NCI-H82 treated with DMSO at 0.1 percent for 48 hours (cell line): Measurements from ENCODE around the gene NDUFB5.
A peak's percentile ranks its signal among the peaks of the same experiment; 100 is the strongest.

Experiments
- DNase-seq: peaks from one replicate; lab custom pipeline; 2025; ENCODE audit not compliant: unreplicated experiment; lab: John Stamatoyannopoulos, UW

The NDUFB5 gene

GRCh38 chr3:179604321-179605078 is at the start of gene NDUFB5, which contains the start of gene MRPL47:
Gene NDUFB5, plus strand, starts transcription at chr3:179604794. Its CDS starts 22 bp downstream, at chr3:179604816.
Gene MRPL47, minus strand, starts transcription at chr3:179604638. Its CDS starts 14 bp downstream, at chr3:179604624.
- peak; percentile 95 for DNase-seq

DNA sequence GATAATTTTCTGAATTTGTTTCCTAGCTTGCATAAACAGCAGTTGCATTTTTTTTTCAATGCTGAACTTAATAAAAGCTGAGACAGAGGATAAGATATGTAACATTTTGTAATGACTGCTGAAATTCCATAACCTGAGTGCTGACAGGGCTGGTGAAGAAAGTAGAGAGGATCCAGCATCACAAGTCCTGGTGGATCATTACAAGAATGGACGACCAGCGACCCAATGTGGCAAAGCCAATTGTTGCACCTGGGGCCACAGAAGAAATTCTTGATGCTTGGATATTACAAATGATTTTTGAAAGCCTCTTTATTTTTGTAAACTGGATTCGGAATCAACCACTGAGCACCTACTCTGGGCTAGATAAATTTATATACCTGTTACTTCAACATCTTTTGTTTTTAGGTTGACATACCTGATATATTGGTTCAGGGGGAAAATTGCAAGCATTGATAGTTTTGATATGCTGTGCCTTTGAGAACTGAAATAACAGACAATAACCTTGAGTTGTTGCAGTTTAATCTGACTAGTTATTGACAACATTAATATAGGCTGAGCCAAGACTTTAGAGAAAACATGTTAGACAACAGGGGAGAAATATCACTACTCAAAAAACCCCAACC is 45.7 kb upstream of the NDUFB5 start:
- DNase-seq = peak; percentile 28

- DNase-seq = no peak
These were observed 43.8 kb upstream of the NDUFB5 start for GRCh38 chr3:179560791-179561190.

DNA sequence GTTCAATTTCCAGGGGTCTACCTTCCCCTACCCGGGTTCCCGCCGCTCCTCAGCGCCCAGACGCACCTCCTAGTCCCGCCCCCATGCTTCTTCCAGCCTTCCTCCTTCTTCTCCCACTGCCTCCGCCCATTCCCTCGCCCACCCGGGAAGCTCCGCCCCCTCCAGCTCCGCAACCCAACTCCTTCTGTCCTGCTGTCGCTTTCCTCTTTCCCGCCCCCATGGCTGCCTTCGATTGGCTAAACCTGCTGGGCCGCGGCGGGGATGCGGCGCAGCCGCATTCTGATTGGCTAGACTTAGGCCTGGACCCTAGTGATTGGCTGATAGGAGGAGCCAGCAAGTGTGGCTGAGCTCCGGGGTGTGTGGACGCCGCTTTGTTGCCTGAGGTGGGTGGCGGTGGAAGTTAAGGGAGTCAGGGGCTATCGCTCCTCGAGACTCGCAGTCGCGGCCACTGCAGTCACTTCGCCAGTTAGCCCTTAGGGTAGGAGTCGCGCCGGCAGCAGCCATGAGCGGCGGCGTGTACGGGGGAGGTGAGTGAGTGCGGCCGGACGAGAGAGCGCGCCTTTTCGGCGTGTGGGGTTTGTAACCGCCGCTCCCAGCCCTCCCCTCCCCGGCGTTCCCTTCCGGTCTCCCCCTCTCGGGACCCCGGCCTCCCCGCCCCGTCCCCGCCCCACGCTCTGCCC is 41.9 kb upstream of the NDUFB5 start, which contains the start of gene ACTL6A:
TSS of gene ACTL6A (plus strand) at position 336 of the 680 bp plus-strand sequence. CDS start at position 503, 167 bp downstream.
- DNase-seq = peak; percentile 100

DNA sequence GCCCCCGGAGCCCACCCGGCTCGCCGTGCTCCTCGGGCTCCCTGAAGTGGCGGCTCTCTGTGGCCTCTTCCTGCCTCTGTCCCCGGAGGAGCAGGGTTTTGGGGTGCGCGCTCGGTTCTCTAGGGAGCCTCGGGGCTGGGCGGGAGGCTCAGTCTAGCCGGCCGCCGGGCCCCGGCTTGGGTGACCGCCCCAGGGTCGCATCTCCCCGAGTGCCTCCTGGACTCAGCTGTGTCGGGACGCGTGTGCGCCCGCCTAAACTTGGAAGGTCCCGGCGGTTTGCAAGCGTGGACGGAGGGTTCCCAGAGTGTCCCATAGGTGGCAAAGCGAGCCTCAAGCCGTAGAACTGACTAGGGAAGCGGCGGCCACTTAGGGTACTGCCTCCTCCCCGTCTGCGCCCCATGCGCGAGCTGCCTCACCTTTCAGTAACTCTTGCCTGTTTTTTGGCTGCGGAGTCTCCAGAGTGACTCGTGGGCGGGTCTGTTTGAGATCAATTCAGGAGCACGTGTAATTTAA is 41.3 kb upstream of the NDUFB5 start:
- DNase-seq = no peak

DNA sequence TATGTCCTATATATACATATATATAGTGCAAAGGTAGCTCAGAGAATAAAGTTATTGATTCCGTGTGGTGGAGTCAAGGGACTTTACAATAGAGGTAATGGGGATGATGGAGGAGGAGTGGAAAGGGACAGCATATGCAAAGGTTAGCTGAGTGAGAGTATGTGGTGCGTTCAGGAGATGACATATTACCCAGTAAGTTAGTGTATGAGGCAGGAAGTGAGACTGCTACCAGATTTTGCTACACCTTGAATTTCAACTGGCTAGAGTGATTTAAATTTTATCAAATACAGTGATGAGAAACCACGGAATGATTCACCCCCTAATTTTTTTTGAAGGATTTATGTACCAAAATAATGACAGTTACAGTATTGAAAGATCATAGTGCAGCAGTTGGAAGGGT is 39.1 kb upstream of the NDUFB5 start:
- no peak for DNase-seq

- DNase-seq = no peak
These were observed 23.6 kb upstream of the NDUFB5 start for GRCh38 chr3:179580992-179581391.

GRCh38 chr3:179589143-179589542 is 15.5 kb upstream of the NDUFB5 start:
- DNase-seq = no peak

DNA sequence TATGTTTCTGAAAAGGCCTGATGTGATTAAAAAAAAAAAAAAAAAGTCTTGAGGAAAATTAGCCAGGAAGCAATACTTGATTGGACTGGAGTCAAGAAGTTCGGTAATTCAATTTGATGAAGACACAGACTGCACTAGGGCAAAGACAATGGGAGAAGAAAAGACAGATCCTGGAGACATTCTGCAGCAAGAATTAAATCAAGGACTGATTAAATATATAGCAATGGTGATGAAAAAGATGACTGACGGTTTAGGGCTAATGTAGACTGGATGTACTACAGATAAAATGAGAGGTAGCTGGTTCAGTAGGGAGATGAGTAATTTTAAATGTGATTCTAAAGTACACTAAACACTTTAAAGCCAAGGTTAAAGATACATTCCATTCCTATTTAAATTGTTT is 13.9 kb upstream of the NDUFB5 start:
- DNase-seq = no peak

DNA sequence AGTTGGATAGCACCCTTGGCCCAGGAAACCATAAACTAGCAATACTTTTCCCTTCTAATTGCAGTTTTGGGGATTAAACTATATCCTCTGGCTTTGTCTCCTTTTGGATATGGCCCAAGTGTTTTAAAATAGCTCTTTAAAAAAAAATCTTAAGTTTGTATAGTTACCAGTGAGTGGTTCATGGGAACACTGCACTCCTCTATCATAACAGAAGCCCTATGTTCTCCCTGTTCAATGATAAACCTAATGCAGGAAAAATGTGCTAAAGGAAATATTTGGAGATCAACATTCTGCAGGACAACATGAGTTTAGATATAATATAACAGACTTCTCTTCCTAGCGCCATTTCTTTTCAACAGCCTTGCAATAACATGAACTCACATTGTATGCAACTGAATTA is 13.3 kb upstream of the NDUFB5 start:
- DNase-seq = no peak

DNA sequence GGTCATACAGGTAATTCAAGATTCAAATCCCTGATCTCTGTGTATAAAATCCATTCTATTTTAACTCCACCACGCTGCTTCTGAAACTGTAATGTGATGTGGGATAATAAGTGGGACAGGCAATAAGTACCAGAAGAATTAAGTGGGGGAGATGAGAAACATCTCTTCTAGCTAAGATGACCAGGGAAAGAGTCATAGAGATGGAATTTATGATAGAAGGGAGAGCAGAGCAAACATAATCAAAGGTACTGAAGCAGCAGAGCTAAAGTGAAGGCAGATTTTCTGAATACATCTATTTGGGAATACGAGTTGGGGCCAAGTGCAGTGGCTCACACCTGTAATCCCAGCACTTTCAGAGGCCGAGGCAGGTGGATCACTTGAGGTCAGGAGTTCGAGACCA is 5.1 kb upstream of the NDUFB5 start:
- no peak for DNase-seq

DNA sequence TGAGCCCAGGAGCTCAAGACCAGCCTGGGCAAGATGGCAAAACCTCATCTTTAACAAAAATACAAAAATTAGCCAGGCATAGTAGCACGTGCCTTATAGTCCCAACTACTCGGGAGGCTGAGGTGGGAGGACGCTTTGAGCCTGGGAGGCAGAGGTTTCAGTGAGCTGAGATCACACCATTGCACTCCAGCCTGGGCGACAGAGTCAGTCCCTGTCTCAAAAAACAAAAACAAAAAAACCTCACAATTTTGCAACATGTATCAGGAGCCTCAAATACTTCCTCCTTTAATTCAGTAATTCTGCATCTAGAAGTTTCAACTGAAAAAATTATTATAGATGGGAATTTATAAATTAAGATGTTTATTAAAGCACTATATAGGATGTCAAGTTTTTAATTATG is 1.3 kb upstream of the NDUFB5 start:
- DNase-seq = no peak

- DNase-seq = no peak
These were observed 763 bp upstream of the NDUFB5 start for GRCh38 chr3:179603831-179604230.

GRCh38 chr3:179606534-179607085 is 2.0 kb downstream of the NDUFB5 start:
- no peak for DNase-seq

GRCh38 chr3:179608931-179609720 is 4.5 kb downstream of the NDUFB5 start:
- DNase-seq = no peak

- DNase-seq = no peak
These were observed 5.5 kb downstream of the NDUFB5 start for GRCh38 chr3:179610066-179610465.

- DNase-seq = no peak
These were observed 9.2 kb downstream of the NDUFB5 start for GRCh38 chr3:179613807-179614206.

DNA sequence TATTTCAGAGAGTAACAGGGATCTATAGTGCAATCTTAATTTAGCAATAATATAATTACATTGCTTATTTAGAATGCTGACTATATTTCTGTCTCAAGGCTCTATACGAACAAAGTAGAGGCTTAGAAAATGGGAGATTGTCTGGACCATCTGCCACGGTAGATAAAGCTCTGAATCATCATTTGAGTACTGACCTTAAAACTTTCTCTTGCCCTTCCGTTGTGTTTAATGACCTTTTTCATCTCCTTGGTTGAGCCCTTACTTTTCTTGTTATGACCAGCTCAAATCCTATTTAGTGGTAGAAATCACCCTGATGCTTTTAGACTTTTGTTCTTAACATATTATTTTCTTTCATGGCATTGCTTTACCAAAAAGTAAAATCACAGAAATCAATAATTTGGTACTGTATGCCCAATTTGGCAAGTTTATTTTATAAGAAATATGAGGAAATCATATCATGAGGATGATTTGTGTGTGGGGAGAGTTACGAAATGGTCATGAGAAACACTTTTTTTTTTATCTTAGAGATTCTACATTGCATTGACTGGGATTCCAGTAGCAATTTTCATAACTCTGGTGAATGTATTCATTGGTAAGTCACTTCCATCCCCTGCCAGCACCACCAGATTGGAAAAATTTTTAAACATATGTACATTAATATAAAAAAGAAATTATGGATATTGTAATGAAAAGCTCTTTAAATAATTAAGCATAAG is 11.0 kb downstream of the NDUFB5 start:
- peak; percentile 42 for DNase-seq

GRCh38 chr3:179622023-179622422 is 17.4 kb downstream of the NDUFB5 start:
- DNase-seq = no peak

GRCh38 chr3:179624451-179624850 is 19.9 kb downstream of the NDUFB5 start:
- DNase-seq = no peak
